ENCODE data around the gene RBM19. TPM values are rescaled to one million over a fixed set of nuclear protein-coding genes. Genes with fewer than 3 reads are reported as not detected.
A peak's percentile ranks its signal among the peaks of the same experiment; 100 is the strongest.

Gene RBM19
- total RNA-seq, 1 experiment from 2014 or later: 13.1 TPM

DNA sequence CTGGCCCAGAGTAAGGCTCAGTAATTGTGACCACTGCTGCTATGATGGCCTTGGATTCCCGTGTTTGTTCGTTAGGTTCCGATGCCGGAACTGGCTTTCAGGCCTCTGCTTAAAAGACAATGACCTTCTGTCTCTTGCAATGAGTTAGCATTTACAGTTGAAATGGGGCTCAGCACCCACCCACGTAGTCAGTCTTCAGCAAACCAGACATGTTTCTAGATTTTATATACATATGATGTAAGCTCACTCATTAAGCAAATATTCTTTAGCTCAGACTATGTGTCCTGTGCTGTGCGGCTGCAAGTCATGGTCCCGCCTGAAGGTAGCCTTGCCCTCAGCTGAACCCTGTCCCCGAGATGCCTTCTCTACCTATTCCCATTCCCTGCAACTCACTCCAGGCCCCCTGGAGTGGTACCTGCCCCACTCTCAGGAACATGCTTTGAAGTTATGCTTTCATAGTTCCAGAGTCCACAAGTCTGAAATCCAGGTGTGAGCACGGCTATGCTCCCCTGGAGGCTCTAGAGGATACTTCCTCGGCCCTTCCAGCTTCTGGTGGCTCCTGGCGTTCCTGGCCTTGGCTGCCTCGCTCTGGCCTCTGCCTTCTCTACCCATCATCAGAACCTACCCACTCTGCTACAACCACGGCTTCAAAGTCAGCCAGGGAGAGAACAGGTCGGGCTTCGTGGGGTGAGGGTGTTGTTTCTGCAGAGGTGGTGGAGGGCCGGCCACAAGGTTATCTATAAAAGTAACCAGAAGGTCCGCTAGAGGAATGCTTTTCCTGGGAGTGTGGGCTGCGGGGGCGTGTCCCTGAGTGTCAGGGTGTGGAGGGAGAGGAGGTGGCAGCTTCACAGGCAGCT lies 157.8 kb downstream of the RBM19 start:
- DNase-seq (ENCODE audit: low read depth): no peak

DNA sequence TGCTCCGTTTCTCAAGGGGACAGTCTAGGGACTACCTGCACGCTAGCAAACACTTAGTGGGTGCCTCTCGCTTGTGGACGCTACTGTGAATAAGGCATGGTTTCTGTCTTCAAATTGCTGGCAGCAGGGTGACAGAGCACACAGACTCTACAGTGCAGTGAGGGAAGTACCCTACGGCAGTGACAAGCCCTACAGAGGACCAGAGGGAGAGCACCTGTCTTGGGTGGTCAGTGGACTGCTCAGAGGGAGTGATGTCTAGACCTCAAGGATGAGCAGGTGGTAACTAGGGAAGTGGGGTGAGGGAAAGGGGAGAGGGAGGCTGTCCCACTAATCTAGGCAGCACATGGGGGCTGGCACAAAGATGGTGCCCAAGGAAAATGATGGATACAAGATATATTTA lies 160.5 kb downstream of the RBM19 start:
- no peak for DNase-seq (ENCODE audit: low read depth)

DNA sequence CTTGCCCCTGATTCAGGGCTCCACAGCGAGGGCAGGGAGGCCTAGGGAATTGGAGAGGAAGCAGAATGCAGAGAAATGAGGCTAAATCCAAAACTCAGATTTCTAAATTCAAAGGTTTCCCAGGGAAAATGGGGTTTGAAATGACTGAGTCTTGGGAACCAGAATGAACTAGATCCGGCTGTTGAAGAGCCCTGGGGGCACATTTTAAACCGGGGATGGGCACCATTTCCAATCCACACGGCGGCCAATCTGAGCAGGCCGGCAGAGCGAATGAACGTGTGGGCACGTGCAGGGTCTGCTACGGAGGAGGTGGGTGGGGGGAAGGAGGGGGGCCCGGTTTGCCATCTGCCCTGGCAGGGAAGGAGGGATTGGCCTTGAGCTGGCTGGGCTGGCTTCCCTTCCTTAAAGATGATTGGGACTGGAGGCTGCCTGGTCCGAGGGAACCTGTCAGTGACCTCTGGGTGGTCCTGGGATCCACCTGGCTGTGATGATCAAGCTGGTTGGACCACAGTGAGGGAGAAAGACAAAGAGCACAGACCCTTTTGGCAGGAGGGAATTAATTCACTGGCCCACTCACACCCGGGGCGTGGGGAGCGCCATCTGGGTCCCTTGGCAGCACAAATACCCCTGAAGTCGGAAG lies 161.0 kb downstream of the RBM19 start:
- no peak for DNase-seq (ENCODE audit: low read depth)

DNA sequence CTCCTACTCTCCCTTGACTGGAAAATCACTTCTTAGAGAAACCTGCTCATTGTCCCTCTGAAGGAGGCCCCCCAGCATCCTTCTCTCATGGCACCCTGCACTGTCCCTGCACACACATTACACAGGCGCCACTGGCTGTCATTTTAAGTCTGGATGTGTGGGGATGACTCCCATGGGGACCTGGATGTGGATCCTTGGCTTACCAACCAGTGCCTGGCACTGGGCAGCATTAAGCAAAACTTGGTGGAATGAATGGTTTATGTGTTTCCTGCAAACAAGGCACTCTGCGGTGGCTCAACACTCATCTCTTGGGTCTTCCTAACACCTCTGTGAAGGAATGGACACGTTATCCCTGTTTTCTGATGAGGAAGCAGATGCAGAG lies 162.4 kb downstream of the RBM19 start:
- no peak for DNase-seq (ENCODE audit: low read depth)

DNA sequence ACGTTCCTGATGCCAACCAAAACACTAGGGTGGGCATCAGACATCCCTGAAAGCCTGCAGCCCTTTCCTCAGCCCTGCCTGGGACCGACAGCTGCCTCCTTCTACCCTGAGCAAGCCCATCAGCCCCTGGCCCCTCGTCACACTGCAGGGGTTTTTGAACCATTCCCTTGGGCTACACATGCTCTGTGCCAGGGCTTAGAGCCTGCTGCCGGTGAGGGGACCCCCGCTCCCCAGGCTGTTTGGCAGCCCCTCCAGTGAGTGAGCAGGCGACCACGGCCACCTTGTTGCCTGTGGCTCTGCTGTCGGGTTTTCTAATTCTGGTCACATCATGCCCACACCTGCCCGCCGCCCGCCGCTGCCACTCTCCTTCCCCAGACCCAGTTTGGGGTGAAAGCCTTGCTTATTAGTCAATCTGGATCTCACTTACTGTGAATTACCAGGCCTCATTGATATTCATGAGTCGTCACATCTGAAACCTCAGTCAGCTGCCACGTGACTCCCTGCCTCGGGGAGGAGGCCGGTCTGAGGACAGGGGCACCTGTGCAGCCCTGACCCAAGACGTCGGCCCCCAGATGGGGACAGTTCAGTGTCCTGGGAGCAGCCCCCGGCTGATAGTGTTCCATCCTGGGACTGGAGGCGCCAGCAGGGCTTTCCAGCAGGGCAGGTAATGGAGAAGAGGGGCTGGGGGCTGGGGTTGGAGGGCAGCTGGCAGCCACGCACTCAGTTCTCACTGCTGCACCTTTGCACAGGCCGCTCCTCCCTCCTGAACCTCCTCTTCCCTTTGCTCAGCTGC lies 163.0 kb downstream of the RBM19 start:
- DNase-seq (ENCODE audit: low read depth): no peak

DNA sequence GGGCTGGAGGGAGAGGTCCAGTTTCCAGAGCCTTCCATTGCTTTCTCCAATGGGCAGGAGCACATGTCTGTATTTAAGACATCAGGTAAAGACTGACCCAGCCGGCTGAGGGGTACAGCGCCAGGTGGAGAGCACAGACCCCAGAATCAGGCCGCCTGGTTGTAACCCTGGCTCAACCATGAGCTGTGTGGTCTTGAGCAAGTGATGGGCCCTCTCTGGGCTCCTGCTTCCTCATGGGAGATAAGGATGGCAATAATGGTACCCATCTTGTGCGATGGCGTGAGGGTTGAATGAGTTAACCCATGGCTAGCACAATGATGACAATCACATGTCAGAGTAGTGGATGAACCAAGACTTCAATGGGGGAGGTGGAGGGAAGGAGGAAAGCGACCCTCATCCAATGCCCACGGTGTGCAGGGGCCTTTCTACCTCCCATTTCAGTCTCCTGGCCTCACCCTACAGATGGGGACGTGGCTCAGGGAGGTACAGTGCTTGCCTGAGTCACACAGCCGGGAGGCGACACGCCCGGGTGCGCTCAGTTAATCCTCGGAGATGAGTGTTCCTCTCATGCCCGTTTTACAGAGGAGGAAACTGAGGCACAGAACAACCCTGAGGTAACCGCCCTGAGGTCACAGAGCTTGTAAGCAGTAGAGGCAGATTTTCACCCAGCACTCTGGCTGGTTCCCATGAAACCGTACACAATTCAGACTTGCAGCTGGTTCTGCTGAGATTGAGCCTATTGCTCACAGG lies 163.9 kb downstream of the RBM19 start:
- DNase-seq (ENCODE audit: low read depth): no peak

DNA sequence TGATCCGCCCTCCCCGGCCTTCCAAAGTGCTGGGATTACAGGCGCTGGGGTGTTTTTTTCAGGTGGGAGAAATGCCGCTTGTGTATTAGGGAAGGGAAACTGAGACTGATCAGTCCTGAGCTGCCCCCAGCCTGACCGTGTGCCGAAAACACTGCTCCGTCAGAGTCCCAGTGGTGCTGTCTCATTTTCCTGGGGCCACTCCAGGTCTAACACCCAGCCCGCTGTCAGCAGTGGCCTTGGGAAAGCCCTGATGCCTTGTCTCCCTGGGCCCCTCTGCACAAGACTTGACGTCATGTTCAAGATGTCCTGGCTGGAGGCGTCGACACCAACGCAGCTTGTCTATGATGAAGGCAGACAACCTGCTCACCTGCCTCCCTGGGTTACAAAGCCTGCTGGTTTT lies 165.9 kb downstream of the RBM19 start:
- no peak for DNase-seq (ENCODE audit: low read depth)

DNA sequence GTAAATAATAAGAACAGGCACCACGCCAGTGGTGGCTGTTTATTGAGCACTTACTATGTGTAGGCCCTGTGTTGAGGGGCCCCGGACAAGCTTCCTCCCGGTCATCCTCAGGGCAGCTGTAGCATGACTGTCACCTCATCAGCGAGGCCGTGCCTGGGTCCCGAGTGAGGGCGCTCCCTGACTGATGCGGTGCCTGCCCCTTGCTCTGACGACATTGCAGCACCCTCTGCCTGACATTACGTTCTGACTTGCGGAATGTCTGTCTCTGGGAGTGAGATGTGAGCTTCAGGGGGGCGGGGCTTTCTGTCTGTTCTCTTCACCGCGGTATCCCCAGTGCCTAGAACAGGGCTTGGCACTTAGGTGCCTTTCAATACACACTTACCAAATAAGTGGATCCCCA lies 167.6 kb downstream of the RBM19 start:
- no peak for DNase-seq (ENCODE audit: low read depth)

DNA sequence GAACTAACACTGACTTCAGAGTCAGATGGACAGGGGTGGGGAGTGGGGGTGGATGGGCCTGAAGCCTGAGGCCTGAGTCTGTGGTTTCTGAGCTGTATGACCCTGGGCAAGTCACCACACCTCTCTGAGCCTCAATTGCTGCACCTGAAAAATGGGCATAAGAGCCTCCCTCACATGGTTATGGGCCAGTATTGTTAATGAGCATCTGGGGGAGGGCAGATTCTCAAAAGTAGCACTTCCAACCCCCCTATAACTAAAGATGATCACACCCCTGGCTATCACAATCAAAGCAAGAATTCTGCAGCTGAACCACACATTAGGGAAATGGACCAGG lies 168.6 kb downstream of the RBM19 start:
- no peak for DNase-seq (ENCODE audit: low read depth)

DNA sequence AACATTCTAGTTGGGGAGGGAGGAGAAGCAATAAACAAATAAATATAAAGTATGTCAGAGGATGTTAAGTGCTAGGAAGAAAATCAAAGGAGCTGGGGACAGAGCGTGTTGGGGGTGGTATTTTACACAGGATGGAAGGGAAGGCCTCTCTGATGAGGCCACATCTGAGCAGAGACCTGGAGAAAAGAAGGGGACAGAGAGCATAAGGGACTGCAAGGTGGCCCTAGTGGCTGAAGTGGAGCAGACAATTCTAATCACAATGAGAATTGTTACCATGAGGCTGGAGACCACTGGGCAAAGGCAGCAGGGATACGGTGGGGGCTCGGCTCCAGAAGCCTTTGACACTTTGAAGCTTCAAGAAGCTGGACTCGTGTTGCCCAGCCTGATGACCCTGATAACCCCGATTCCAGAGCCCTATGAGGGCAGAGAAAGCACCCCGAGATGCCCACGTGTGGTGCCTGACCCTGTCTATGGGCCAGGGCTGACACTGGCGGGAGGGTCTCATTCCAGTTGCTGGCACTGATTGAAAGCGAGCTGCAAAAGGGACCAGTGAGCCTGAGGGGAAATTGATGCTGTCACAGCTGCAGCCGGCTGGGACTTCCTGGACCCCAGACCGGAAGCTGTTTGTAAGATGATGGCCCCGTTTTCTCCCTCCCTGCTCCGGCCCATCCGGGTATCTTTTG lies 169.1 kb downstream of the RBM19 start:
- DNase-seq (ENCODE audit: low read depth): no peak

DNA sequence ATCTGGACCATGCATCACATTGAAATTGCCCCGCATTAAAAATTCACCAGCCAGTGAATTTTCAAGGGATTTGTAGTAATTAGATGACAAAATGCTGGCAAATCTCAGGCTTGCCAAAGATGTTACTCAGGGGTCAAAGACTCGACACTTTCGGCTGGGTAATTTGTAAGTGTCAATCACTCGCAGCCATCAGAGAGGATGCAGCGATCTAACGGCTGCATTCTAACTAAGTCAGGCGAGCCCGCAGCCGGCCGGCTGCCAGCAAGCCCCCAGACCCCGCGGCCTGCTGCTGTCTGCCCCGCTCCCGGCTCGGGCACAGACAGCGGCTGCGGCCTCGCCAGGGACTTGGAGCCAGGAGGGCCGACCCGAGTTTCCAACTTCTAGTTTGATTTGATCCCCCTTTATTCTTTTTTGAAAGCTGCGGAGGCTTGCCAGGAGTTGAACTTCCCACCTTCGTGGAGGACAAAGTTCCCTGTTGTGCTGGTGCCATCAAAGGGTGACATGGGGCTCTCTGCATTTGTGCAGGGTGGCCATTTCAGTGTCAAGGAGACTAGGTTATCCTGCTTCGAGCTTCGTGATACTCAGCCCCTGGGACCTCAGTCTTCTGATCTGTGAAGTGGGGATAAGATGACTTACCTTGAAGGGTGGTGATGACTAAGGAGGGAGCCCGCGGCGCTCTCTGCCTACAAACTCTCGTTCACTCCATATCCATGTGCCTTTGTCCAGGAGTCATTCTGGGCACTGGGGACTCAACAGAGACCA lies 169.9 kb downstream of the RBM19 start:
- peak; percentile 9 for DNase-seq (ENCODE audit: low read depth)

DNA sequence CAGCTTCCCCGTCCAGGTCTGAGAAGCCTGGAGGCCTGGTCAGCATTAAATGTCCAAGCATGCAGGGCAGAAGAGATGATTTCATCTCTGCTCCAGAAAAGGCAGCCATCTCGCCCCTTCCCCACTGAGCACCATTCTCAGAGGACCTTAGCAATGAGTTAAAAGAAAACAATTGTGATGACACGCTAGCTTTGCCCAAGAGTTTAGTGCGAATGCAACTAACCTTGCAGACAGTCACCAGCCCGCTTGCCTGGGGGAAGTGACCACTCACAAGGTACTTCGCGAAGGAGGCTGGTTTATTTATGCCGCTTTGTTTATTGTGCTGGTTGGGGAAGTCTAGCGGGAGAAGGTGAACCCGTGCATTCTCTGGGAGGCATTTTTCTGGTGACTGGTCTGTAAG lies 170.7 kb downstream of the RBM19 start:
- no peak for DNase-seq (ENCODE audit: low read depth)

DNA sequence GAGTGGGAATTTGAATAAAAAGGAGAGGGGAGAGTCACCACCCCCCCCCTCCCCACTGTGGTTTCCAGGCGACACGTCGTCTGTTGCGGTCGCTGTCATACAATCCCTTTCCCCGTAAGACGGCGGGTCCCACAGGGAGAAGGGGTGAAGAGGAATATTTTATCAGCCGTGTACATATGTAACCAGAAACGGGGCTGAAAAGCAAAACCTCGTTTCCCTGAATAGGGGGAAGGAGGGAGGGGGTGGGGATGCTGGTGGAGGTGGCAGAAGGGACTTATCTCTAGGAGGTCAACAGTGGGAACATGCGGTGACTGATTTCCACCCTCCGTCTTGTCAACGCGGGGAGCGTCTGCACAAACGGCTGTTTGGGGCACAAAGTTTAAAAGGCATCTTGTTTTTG lies 171.4 kb downstream of the RBM19 start:
- no peak for DNase-seq (ENCODE audit: low read depth)

DNA sequence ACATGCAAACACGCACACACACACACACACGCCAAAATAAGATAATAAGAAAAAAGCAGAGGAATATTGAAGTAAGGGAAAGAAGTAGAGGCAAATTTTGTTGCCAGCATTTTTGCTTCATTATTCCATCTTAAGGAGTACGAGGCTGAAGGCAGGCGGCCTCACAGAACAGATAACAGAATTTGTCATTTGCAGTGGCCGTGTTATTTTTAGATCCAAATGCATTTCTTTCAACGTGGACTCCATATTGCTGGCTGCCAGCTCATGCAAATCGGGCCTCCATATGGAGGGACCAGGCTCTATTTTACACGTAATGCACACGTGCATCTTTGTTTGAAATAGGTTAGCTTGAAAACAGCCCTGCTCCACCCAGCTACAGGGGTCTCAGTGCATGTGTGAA lies 172.9 kb downstream of the RBM19 start:
- DNase-seq (ENCODE audit: low read depth): no peak

DNA sequence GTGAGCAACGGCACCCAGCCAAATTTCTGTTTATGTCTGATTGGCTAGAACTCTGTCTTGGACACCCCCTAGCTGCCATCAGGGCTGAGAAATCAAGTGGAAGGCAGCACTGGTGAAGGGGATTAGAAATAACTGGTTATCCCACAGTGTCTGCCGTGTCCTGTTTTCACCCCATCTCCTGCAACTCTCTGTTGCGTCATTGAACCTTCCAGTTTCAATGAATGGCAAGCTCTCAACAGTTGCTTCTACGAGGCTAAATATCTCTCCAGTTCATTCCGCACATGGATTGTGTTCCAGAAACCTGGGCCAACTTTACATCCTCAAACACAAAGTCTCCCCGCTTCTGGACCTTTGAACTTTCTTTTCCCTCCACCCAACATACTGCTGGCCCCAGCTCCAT lies 173.7 kb downstream of the RBM19 start:
- no peak for DNase-seq (ENCODE audit: low read depth)

DNA sequence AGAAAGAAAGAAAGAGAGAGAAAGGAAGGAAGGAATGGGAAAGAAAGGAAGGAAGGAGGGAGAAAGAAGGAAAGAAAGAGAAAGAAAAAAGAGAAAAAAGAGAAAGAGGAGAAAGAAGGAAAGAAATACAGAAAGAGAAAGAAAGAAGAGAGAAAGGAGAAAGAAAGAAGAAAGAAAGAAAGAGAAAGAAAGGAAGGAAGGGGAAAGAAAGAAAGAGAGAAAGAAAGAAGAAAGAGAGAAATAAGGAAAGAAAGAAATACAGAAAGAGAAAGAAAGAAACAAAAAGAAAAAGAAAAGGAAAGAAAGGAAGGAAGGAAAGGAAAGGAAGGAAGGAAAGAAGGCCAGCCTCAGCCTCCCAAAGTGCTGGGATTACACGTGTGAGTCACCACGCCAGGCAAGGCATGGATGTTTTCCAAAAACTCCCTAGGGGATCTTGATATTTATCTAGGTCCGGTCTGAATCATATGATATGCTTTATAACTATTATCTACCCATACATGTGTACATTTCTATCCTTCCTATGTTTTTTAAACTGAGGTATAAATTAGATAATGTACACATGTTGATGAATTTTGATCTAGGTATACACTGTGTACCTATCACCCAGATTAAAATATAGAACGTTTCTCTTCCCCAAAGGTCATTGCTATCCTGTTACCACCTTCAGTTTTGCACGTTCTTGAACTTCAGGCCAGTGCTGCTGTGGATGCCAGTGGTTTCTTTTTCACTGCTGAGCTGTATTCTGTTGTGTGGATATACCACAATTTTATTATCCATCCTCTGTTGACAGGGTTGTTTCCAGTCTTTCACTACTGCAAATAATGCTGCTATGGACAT lies 177.9 kb downstream of the RBM19 start:
- DNase-seq (ENCODE audit: low read depth): peak; percentile 73

DNA sequence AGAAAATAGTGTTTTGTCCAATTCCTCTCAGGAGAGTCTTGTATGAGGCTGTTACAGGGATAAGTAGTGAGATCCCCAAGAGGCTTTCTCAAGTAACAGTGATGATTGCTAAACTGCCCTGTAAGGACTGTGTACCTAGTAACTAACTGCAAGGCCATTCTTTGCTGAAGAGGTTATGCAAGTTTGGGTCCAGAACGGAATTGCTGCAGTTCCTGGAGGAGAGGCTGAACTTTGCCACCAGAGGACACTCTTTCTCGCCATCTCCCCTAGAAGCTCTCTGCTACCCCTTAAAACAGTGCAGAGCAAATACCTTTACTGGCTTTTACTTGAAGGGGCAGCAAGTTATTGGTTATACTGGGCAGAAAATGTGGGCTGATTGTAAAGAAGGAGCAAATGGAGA lies 180.0 kb downstream of the RBM19 start:
- no peak for DNase-seq (ENCODE audit: low read depth)

DNA sequence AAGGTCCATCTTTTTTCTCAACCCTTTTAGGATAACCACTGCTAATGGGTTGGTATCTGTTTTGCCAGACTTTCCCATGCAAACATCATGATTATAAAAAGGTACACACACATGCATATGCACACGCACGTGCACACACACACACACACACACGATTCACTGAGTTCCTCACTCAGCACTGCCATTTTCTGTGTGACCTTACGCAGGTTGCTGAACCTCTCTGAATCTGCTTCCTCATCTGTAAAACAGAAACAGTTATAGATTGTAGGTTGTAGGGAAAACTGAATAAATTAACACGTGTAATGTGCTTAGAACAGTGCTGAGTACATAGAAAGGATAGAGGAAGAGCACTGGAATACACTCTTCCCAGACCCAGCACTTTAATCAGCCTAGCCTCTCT lies 182.3 kb downstream of the RBM19 start:
- DNase-seq (ENCODE audit: low read depth): no peak

DNA sequence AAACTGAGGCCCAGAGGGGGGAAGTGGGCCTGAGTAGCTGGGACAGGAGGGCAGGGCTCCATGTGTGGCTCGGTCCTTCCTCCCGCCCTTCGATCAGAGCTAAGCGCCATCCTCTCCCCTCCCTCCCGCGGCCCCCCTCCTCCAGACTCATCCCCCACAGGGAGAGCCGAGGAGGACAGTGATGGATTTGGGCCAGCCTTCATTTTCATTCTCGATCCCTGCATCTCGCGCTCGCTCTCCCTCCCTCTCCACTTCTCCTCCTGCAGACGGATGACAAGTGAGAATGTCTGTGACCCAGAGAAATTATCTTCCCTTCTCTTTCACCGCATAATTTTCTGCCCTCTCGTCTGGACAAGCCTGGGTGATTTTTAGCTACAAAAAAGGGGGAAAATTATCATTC lies 183.3 kb downstream of the RBM19 start:
- no peak for DNase-seq (ENCODE audit: low read depth)
